T-helper 9 cell (primary cell): ENCODE results near the gene CD99.
"Not testable (repeated sequence)": the region's sequence is repeated elsewhere in the genome, so short reads cannot be mapped to it uniquely, and the experiment has no call there.

Experiments used
- DNase-seq: peaks from one replicate; pipeline ENCODE4 v3.0.0-alpha.2; 2020

The CD99 gene

DNA sequence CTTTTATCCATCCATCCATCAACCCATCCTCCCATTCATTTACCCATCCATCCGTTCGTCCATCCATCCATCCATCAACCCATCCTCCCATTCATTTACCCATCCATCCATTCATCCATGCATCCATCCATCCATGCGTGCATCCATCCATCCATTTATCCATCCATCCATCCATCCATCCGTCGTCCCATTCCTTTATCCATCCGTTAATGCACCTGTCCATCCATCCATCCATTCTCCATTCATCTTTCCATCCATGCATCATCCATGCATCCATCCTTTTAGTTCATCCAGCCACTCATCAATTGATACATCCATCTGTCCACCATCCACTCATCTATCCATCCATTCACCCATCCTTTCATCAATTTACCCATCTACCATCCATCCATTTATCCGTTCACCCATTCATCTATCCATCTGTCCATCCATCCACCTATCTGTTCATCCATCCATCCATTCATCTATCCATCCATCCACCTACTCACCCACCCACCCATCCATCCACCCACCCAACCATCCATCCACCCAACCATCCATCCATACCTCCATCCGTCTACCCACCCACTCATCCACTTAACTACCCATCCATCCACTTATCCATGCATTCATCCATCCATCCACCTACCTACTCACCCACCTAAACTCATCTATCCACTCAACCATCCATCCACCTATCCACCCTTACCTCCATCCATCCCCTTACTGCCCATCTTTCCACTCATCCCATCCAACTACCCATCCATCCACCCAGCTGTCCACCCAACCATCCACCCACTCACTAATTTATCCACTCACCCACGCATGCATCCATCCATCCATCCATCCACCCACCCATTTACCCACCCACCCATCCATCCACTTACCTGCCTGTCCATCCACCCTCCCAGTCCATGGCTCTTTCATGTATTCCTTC is 9.6 kb downstream of the CD99 start:
- no peak for DNase-seq

DNA sequence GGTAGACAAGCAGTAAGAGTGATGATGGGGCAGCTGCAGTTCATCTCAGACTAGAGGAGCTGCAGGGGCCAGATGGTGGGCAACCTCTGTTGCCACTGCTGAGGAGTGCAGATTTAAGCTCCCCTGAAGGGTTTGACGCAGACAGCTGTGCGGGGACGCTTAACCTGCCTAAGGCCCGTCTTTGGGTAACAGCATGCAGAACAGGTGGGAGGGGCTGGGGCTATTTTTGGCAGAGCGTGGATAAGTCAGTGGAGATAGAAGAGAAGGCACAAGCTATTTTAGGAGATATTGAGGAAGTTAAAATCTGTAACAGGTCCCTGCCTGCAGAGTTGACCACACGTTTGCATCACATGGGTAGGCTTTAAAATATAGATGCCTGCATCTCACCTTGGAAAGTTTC is 10.5 kb downstream of the CD99 start:
- DNase-seq, result no peak

DNA sequence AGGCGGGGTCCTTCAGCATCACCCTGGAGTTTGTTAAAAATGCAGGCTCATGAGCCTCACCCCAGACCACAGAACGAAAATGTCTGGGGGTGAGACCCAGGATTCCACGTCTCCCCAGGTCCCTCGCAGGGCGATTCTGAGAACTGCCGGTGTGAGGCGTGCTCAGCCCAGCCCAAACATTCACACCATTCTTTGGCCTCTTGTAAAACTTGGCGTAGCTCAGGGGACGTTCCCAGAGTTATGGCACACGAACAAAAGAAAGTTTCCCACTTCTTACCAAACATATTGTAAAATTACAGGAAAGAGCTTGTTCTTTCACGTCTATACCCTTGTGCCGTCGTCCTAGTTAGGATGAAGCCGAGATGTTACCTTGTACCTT is 12.9 kb downstream of the CD99 start:
- DNase-seq, result no peak

- DNase-seq, result no peak
These were observed 14.1 kb downstream of the CD99 start for GRCh38 chrX:2705046-2705832.

DNA sequence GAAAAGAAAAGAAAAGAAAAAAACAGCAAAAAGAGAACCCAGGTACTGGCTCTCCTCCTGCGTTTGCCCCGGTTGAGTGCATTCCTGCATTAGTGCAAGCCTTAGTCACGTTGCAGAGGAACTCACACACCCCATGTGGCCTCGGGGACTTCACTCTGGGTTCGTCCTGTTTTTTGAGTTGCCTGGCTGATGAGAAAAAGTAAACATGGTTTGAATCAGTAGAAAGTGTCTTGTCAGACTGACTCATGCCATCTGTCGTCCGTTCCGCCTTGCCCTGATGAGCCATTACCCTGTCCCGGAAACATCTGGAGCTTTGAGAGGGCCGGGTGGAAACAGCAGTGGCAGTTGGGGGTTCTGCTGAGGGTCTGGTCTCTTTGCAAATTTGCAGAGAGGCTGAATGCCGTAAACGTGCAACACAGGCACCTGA is 16.3 kb downstream of the CD99 start:
- no peak for DNase-seq

DNA sequence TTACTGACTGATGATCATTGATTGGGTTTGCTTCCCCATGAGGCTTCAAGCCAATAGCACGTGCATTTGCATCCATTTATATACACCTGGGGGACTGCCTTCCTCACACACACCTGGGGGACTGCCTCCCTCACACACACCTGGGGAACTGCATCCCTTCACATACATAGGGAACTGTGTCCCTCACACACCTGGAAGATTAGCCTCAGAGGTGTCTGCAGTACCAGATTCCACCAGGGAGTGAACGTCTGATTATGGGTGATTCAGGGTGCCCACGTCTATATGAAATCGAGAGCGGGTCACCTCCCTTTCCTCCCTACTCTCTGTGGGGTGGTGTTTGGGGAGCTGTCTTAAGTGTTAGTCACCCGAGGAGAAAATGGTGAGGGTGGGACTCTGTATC is 16.9 kb downstream of the CD99 start:
- no peak for DNase-seq

DNA sequence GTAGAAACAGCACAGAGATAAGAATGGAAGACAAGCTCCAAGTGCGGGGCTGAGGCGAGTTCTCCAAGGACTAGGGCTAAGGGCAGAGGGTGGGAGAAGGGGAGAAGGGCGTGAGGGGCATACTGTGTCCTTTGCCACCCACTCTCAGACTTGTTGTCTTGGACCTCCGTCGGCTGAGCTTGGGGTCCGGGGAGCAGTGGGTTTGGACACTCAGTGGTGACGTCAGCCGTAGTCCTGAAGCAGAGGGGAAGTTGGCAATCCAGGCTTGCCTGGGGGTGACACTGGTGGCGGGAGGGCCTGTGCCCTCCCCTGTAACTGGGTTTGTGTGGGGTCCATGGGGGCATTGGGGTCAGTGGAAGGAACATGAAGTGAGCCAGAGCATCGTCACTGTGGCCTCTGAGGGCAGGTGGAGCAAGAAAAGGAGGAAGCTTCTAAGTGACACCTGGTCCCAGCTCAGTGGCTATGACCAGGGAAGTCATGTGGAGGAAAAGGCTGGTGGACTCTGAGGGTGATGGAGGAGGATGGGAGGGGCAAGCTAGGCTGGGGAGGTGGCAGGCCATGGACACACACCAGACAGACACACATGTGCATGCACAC is 17.6 kb downstream of the CD99 start:
- no peak for DNase-seq

DNA sequence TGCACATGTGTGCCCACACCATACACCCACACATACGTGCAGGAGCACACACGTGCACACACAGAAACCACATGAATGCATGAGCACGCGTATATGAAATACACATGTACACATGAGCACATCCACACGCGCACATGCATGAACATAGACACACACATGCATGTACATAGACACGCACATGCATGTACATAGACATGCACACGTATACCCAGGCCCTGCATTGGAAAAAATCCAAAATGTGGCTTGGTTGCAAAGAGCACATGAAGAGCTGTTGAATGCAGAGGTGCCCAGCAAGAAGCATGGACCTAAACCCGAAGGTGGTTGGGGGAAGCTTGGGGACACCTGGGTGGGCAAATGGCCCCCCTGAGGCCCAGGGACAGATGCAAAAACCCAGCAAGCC is 18.5 kb downstream of the CD99 start:
- DNase-seq, result no peak

- no peak for DNase-seq
These were observed 19.1 kb downstream of the CD99 start for GRCh38 chrX:2710041-2710840.

DNA sequence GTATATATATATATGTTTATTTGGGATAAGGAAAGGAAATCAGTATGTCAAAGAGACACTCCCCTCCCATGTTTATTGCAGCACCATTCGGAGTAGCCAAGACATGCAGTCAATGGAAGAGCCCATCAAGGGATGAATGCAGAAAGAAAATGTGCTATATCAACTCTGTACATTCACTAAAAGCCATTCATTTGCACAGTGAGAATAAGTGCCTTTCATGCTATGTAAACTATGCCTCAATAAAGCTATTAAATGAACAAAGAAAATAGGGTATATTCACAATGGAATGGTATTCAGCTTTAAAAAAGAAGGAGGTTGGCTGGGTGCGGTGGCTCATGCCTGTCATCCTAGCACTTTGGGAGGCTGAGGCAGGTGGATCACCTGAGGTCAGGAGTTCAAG is 20.3 kb downstream of the CD99 start:
- DNase-seq, result no peak

- no peak for DNase-seq
These were observed 21.3 kb downstream of the CD99 start for GRCh38 chrX:2712428-2712827.

DNA sequence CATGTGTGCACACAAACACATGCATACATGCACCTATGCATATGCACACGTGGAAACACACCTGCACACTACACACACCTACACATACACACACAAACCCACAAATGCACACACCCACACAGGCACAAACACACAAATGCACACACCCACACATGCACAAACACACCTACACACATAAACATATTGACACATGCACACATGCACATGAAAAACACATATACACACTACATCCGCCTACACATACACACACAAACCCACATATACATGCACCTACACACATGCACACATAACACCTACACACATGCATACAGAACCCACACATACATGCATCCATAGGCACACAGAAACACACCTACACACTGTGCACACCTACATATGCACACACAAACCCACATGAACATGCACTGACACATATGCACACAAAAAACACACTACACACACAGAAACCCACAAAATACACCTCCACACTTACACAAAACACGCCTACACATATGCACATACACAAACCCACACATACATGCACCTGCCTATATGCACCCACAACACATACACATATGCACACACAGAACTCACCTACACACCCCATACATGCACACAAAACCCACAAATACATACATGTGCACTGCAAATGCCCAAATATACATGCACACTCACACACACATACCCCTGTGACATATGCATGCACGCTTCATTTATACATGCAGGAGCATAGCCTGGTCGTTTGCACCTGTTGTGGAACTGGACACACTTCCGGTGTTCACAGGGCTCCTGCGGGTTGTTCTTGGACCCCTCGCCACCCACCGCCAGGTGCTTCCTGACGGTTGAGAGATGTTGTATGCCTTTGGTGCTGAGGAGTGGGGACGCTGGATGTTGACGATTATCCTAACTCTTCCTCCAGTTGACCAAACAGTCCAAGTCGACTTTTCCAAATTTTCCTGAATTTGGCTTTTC is 22.1 kb downstream of the CD99 start:
- DNase-seq, result no peak

DNA sequence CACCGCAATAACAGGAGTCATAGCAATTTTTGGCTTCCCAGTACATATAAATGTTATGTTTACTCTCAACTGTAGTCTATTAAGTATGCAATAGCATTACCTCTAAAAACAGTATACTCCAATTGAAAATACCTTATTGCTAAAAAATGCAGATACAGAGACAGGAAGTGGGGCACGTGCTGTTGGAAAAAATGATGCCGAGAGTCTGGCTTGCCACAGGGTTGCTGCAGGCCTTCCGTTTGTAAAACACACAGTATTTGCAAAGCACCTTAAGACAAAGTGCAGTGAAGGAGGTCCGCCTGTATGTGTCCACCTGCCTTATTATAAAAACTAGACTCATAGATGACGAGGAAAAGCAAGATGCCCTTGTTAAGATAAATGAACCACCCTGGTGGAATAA is 23.5 kb downstream of the CD99 start:
- DNase-seq, result no peak

GRCh38 chrX:2715066-2715600 is 24.0 kb downstream of the CD99 start:
- no peak for DNase-seq

DNA sequence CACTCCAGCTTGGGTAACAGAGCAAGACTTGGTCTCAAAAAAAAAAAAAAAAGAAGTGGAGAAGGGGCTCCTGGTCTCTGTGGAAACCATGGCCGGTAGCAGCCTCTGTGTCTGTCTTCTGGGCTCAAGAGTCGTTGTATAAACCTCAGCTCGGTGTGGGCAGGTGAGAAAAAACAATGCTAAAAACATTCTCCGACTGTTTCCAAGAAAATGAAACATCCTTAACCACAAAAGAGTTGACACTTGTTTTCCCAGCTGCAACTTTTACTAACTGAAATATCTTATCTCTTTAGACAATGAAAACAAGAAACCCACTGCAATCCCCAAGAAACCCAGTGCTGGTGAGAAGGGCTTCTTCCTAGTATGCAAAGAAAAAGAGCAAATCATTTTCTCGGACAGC is 26.2 kb downstream of the CD99 start:
- DNase-seq, result no peak

DNA sequence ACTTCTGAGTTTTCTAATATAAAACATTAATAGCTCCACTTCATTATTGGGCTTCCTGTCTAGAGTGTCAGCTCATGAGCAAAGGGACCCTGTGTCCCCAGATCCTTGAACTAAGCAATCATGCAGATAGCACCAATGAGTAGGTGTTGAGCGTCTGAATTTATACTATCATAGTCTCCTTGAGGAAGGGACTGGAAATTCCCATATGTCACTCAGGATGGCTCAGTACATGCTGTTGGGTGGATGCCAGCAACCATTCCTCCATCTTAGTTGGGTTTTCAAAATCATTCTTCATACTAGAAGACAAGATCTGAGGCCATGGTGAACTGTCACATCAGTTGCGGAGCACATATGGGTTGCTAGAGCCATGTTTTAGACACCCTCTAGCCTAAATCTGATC is 27.7 kb downstream of the CD99 start:
- DNase-seq, result no peak

DNA sequence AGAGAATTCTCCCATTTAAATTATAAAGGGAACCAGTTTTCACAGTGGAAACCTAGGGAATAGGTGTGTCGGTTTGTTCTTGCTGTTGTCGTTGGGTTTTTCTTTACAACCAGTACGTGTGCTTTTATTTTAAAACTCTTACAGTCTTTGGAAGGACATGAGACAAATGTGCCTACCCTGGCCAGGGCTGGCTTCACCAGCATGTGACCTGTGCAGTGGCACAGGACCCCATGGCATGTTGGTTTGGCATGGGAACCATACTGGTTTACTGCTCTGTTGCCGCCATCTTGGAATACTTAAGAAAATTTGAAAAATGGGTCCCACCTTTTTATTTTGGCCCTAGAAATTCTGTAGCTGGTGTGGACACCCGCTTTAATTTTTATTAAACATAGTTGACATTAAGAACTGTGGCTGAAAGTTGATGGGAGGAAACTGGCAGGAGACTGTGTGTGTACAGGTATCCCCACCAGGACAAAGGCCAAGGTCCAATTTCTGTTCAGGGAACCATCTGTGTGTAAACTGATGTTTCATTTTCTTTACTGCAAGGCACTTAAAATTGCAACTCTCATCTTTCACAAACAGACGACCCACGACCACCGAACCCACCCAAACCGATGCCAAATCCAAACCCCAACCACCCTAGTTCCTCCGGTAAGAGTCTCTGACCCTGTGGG is 28.8 kb downstream of the CD99 start:
- DNase-seq, result no peak

- no peak for DNase-seq
These were observed 32.3 kb downstream of the CD99 start for GRCh38 chrX:2723286-2723879.

GRCh38 chrX:2727264-2727663 is 36.2 kb downstream of the CD99 start:
- not testable (repeated sequence) for DNase-seq

GRCh38 chrX:2732076-2732475 is 41.0 kb downstream of the CD99 start:
- DNase-seq, result no peak
